ENCODE measurements around the gene CD276.

CD276 gene

GRCh38 chr15:73760330-73761329 is 76.4 kb downstream of the CD276 start:
- no peak for TF ChIP-seq CTCF (IDR thresholded peaks at IDR 0.05; ENCODE audit: low read depth, low read length, missing control alignments)
- H3K36me3 ChIP-seq (replicated peaks): no peaks in the 10 kb centered on the region
- no peak overlapping the region for H3K27ac ChIP-seq
- in situ Hi-C loops (cut with HindIII; ENCODE audit: low pct_ligation_motif_present, low sequenced_read_pairs): no loop called here
- H3K4me3 ChIP-seq (ENCODE audit: low read depth, low read length): no peak overlapping the region
- no peak for DNase-seq
- H3K27me3 ChIP-seq (replicated peaks): peaks cover 28% of the 10 kb centered on the region

- H3K27ac ChIP-seq: no peak overlapping the region
- in situ Hi-C loops (cut with HindIII; ENCODE audit: low pct_ligation_motif_present, low sequenced_read_pairs): no loop called here
- no peak for TF ChIP-seq CTCF (IDR thresholded peaks at IDR 0.05; ENCODE audit: low read depth, low read length, missing control alignments)
- H3K27me3 ChIP-seq (replicated peaks): peaks cover 19% of the 10 kb centered on the region
- H3K4me3 ChIP-seq (ENCODE audit: low read depth, low read length): no peak overlapping the region
- no peaks in the 10 kb centered on the region for H3K36me3 ChIP-seq (replicated peaks)
- no peak for DNase-seq
Measured at GRCh38 chr15:73763931-73764330, 79.7 kb downstream of the CD276 start.

Data from brain microvascular endothelial cell (primary cell).